HG02763 (cell line): ENCODE data around the gene ATF1.
A peak's percentile ranks its signal among the peaks of the same experiment; 100 is the strongest.
"Not testable (repeated sequence)": the region's sequence is repeated elsewhere in the genome, so short reads cannot be mapped to it uniquely, and the experiment has no call there.

ENCODE experiments used
- ATAC-seq: cut with Tn5 transposase; IDR thresholded peaks from one replicate; pipeline ENCODE4 v1.9.1; 2021; ENCODE audit warnings: mild to moderate bottlenecking, moderate library complexity; ENCODE audit not compliant: unreplicated experiment

Gene ATF1

GRCh38 chr12:50751948-50752721 is 11.8 kb upstream of the ATF1 start:
- ATAC-seq: no peak

- no peak for ATAC-seq
These were observed 10.6 kb upstream of the ATF1 start for GRCh38 chr12:50753232-50753769.

DNA sequence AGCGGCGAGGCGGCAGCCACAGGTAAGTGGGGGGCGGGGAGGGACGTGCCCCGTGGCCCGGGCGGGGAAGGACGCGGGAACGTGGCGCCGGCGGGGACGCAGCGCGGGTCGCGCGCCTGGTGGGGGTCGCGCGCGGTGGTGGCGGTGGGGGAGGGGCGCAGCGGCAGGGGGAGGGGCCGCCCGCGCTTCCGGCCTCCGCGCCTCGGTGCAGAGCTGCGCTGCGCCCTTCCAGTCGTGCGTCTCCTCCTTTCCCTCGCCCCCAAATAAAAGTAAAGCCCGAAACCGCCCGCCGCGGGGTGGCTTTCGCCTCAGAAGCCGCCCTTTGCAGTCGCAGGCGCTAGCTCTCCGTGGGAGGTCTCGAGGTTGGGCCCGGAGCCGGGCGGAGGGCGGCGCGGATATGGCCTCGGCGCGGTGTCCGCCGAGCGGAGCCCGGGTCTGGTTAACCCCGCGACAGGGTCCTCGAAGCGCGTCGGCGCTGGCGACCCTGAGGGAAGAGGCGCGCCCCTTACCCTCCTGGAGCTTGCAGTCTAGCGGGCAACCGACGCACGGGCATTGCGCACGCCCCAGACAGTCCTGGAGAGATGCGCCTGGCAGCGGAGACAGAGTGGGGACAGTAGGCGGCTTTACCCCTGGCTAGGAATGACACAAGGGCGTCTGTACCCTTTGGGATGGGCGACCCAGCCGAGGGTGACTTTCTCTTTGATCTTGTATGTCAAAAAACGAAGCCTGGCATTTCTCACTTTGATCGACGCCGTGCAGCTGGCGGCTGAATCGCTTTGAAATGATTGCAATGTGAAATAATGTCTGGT is 589 bp downstream of the ATF1 start:
- peak; percentile 43 for ATAC-seq

DNA sequence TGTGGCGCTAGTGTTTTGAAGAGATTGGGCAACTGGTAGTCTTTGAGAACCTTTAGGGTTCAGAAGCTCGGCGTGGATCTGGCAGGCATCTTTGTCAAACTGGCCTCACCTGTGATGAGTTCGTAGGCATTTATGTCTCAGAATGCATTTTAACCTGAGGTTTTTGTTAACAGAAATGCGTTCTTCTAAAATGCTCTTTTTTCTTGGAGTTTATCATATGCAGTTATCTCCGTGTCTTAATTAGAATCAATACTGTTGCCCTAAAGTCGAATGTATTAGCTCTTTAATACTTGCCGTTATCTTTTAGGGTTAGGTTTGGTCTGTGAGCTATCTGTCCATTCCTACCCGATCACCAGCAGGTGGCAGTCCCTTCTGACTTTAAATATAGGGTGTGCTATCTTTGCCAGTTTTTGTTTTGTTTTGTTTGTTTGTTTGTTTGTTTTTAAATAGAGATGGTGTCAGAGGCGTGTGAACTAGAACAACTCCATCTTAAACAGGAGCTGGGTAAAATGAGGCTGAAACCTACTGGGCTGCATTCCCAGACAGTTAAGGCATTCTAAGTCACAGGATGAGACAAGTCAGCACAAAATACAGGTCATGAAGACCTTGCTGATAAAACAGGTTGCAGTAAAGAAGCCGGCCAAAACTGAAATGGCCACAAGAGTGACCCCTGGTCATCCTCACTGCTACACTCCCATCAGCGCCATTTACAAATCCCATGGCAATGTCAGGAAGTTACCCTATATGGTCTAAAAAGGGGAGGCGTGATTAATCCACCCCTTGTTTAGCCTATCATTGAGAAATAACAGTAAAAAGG is 1.4 kb downstream of the ATF1 start:
- no peak for ATAC-seq

- no peak for ATAC-seq
These were observed 4.5 kb downstream of the ATF1 start for GRCh38 chr12:50768391-50768790.

- ATAC-seq: not testable (repeated sequence)
These were observed 4.9 kb downstream of the ATF1 start for GRCh38 chr12:50768813-50769212.

DNA sequence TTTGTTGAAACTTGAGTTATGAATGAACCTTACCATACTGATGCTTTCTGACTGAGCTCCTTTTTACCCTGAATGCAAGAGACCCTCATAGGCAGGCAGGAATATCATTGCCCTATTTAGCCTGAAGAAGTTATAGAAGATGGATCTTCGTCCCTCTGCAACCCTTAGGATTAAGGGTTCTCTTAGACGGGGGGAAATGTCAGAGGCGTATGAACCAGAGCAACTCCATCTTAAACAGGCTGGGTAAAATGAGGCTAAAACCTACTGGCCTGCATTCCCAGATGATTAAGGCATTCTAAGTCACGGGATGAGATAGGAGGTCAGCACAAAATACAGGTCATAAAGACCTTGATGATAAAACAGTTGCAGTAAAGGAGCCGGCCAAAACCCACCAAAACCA is 7.5 kb downstream of the ATF1 start:
- ATAC-seq: no peak

DNA sequence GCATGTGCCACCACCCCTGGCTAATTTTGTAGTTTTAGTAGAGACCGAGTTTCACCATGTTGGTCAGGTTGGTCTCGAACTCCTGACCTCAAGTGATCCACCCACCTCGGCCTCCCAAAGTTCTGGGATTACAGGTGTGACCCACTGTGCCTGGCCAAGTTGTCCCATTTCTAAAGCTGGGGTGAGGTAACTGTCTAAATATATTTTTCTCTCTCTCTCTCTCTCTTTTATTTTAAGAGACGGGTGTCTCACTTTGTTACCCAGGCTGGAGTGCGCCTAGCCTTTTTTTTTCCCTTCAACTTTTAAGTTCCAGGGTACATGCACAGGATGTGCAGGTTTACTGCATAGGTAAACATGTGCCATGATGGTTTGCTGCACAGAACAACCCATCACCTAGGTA is 8.6 kb downstream of the ATF1 start:
- ATAC-seq: no peak

- no peak for ATAC-seq
These were observed 9.0 kb downstream of the ATF1 start for GRCh38 chr12:50772877-50773276.

DNA sequence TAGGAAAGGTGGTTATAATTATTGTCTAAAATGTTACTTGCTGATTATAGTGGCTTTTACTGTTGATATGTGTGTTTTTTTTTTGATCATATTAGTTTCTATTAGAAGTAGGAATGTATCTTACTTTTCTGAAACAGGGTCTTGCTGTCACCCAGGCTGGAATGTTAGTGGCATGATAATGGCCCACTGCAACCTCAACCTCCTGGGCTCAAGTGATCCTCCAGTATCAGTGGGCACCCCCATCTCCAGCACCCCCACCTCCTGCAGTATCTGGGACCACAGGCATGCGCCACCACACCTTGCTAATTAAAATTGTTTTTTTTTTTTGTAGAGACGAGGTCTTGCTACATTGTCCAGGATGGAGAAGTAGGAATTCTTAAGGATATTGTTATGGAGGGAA is 11.3 kb downstream of the ATF1 start:
- ATAC-seq: no peak

GRCh38 chr12:50776749-50777728 is 13.1 kb downstream of the ATF1 start:
- ATAC-seq: no peak

DNA sequence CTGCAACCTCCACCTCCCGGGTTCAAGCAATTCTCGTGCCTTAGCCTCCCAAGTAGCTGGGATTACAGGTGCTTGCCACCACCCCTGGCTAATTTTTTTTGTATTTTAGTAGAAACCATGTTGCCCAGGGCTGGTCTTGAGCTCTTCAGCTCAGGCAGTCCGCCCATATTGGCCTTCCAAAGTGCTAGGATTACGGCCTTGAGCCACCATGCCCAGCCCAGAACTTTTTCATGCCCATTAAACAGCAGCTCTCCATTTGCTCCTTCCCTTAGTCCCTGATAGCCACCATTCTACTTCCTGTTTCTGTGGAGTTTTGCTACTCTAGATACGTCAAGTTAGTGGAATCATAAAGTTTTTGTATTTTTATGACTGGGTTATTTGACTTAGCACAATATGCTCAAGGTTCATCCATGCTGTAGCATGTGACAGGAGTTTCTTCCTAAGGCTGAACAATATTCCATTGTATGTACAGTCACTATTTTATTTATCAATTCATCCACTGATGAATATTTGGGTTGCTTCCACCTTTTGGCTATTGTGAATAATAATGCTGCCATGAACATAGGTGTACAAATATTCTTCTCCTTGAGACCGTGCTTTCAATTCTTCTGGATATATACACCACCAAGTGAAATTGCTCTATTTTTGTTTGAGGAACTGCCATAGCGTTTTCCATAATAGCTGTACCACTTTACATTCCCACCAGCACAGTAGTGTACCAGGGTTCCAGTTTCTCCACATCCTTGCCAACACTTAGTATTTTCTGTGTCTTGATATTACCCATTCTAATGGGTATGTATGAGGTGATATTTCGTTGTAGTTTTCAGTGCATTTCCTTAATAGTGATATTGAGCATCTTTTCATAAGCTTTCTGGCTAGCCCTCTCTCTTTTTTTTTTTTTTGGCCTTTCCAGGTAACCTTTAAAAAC is 15.0 kb downstream of the ATF1 start:
- no peak for ATAC-seq

DNA sequence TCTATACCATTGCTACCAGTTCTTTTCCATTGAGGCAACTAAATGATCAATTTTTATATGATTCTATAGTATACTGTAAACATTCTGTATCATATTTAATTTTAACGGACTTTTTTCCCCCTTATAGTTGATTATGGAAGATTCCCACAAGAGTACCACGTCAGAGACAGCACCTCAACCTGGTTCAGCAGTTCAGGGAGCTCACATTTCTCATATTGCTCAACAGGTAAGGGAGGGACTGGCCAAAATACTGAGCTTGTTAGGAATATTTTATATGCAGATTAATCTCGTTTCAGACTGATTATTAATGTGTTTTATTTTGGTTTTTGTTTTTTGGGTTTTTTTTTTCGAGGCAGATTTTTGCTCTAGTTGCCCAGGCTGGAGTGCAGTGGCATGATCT is 16.1 kb downstream of the ATF1 start:
- no peak for ATAC-seq

DNA sequence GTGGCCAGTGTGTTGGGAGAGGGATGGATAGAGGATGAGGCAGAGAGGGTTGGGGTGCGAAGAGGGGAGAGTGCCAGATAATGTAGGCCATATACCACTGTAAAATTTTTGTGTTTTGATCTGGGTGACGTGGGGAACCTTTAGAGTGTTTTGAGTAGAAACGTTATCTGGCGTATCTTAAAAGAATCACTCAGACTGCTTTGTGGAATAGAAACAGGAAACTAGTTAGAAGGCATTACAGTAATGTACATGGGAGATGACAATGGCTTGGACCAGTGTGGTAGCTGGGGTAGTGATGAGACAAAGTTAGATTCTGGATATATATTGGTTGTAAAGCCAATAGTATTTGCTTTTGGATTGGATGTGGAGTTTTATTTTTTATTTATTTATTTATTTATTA is 20.6 kb downstream of the ATF1 start:
- no peak for ATAC-seq

DNA sequence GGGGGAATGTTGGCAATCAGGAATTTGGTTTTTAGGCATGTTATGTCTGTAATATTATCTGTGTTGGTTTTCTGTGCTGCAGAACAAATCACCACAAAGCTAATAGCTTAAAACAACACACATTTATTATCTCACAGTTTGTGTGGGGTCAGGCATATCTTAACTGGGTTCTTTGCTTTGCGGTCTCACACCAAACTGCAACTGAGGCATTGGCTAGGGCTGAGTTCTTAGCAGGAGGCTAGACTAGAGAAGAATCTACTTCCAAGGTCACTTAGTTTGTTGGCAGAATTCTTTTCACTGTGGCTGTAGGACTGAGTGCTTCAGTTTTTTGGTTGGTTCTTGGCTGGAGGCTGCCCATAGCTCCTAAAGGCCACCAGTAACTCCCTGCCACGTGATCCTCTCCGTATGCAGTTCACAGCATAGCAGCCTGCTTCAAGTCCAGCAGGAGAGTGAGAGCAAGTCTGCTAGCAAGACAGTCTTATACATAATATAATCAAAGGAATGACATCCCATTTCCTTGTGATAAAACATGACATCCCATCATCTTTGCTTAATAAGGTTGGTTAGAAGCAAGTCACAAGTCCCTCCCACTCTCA is 21.6 kb downstream of the ATF1 start:
- no peak for ATAC-seq

DNA sequence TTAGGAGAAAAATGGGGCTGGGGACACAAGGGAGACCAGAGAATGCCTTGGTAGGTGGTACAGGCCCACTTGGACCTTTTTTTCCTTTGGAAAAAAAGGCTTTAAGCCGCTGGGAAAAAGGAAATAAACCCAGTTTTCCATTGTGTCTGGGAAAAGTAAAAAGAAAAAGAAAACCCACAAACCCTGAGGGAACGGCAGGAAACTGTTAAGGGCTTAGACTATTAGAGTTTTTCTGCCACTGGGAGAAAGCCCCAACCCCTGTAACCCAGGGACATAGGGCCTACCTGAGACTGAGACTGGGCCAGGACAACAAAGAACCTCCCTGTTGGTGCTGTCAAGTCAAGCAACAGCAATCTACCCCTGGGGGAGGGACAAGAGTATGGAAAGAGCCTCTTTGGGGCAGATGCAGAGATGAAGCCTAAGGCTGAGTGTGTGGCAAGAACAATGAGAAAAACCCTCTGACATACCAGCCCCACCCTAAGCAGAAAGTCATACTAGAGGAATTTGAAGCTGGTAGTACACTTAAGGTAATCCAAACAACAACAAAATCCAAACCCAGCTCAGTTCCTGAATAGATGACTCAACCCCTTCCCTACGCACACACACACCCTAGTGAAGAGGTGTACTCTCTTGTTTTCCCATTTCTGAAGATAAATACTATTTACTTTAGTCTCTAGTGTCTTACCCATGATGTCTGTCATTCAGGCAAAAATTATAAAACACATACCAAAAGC is 22.8 kb downstream of the ATF1 start:
- ATAC-seq: no peak

DNA sequence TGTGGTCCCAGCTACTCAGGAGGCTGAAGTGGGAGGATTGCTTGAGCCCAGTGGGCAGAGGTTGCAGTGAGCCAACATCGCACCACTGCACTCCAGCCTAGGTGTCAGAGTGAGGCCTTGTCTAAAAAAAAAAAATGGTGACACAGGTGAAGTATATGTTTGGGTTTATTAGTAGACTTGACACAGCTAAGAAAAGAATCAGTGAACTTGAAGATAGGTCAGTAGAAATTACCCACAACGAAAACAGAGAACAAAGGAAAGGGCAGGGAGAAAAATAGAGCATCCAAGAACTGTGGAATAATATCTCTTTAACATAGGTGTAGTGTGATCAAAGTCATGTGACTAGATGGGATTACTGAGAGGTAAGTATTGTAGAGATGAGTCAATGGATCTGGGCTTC is 23.7 kb downstream of the ATF1 start:
- ATAC-seq: no peak

- ATAC-seq: no peak
These were observed 24.7 kb downstream of the ATF1 start for GRCh38 chr12:50788561-50788960.
